NB4 (cell line): Measurements from ENCODE around the gene ASMTL.
"Not testable (repeated sequence)": the region's sequence is repeated elsewhere in the genome, so short reads cannot be mapped to it uniquely, and the experiment has no call there.

ENCODE experiments used
- DNase-seq: peaks from one replicate; pipeline ENCODE4 v3.0.0; 2010; ENCODE audit warnings: low read depth
- H3K4me3 ChIP-seq: one replicate; pipeline ENCODE4 v1.5.1; 2011; ENCODE audit warnings: mild to moderate bottlenecking, low read depth, low read length, moderate library complexity
- MYC ChIP-seq: IDR thresholded peaks from 2 replicates; pipeline ENCODE4 v1.6.1; 2011; ENCODE audit warnings: low read depth, low read length
- POLR2A ChIP-seq: IDR thresholded peaks from 2 replicates; pipeline ENCODE4 v1.6.1; 2011; ENCODE audit warnings: mild to moderate bottlenecking; ENCODE audit not compliant: insufficient read length; ENCODE audit errors: extremely low read depth
- TF ChIP-seq, protein P1 (sequence below): IDR thresholded peaks from one replicate; pipeline ENCODE4 v1.5.1; 2012; ENCODE audit warnings: low read depth, low read length
- TF ChIP-seq, protein P2 (sequence below): IDR thresholded peaks from 2 replicates; pipeline ENCODE4 v1.6.1; 2011; ENCODE audit warnings: low read depth, low read length

Gene ASMTL

GRCh38 chrX:1493412-1493811, 40.7 kb upstream of the ASMTL start:
- DNase-seq = no peak
- TF ChIP-seq POLR2A (no peak), MYC (no peak)
- TF ChIP-seq, protein P1, sequence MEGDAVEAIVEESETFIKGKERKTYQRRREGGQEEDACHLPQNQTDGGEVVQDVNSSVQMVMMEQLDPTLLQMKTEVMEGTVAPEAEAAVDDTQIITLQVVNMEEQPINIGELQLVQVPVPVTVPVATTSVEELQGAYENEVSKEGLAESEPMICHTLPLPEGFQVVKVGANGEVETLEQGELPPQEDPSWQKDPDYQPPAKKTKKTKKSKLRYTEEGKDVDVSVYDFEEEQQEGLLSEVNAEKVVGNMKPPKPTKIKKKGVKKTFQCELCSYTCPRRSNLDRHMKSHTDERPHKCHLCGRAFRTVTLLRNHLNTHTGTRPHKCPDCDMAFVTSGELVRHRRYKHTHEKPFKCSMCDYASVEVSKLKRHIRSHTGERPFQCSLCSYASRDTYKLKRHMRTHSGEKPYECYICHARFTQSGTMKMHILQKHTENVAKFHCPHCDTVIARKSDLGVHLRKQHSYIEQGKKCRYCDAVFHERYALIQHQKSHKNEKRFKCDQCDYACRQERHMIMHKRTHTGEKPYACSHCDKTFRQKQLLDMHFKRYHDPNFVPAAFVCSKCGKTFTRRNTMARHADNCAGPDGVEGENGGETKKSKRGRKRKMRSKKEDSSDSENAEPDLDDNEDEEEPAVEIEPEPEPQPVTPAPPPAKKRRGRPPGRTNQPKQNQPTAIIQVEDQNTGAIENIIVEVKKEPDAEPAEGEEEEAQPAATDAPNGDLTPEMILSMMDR = no peak
- TF ChIP-seq, protein P2, sequence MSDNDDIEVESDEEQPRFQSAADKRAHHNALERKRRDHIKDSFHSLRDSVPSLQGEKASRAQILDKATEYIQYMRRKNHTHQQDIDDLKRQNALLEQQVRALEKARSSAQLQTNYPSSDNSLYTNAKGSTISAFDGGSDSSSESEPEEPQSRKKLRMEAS = no peak
- H3K4me3 ChIP-seq = peak overlapping the region; percentile 46

DNA sequence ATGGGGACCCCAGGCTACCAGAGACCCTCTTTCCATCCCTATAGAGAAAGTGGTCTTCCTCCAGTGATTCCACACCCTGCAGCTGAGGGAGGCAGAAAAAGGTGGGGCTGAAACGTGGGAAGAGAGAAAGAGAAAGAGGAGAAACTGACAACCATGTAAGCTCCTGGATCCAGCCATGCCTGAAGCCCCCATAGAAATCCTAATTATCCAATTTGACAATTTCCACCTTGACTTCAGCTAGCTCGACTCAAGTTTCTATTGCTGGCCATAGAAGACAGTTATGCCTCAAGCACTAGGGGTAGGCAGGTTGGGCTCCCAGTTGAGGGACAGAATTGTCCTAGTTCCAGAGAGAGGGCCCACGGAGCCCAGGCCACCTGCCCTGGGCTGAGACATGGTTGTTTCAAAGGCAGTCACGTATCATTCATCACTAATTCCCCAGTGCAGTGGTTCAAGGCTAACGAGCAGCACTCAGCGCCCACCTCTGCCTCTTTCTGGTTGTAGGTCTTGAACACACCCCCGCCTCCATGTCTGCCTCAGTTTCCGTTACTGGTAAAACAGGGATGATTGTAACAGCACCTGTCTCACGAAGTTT, 39.8 kb upstream of the ASMTL start:
- DNase-seq = no peak
- TF ChIP-seq, protein P2 = no peak
- no peak for TF ChIP-seq POLR2A
- TF ChIP-seq MYC = no peak
- TF ChIP-seq, protein P1 = no peak
- no peak overlapping the region for H3K4me3 ChIP-seq

GRCh38 chrX:1491851-1492349, 39.2 kb upstream of the ASMTL start:
- TF ChIP-seq POLR2A (no peak), MYC (no peak)
- TF ChIP-seq, protein P1 = no peak
- TF ChIP-seq, protein P2 = no peak
- peak; percentile 83 for DNase-seq
- no peak overlapping the region for H3K4me3 ChIP-seq

DNA sequence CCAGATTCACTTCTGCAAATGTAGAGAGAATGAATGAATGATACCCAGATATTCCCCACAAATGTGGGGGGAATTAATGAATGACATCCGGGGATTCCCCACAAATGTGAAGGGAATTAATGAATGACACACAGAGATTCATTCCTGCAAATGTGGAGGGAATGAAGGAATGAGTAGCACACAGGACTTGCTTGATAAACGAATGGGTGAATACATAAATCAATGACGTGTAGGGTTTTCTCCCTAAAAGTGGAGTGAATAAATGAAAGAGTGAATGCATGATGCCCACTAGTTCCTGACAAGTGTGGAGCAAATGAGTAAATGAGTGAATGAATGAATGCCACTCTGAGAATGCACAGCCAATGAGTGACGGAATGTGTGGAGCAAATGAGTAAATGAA, 38.5 kb upstream of the ASMTL start:
- DNase-seq, H3K4me3 ChIP-seq: not testable (repeated sequence)

- not testable (repeated sequence) for H3K4me3 ChIP-seq, DNase-seq
Measured at GRCh38 chrX:1490723-1491122, 38.0 kb upstream of the ASMTL start.

DNA sequence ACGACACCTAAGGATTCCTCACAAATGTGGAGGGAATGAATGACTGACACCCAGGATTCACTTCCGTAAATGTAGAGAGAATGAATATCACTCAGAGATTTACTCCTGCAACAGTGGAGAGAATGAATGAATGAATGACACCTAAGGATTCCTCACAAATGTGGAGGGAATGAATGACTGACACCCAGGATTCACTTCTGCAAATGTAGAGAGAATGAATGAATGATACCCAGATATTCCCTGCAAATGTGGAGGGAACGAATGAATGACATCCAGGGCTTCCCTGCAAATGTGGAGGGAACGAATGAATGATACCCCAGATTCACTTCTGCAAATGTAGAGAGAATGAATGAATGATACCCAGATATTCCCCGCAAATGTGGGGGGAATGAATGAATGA, 36.6 kb upstream of the ASMTL start:
- DNase-seq, H3K4me3 ChIP-seq: not testable (repeated sequence)

GRCh38 chrX:1488745-1489144, 36.0 kb upstream of the ASMTL start:
- no peak overlapping the region for H3K4me3 ChIP-seq
- DNase-seq = no peak
- TF ChIP-seq MYC (no peak), POLR2A (no peak)
- TF ChIP-seq, protein P2 = no peak
- TF ChIP-seq, protein P1 = no peak

DNA sequence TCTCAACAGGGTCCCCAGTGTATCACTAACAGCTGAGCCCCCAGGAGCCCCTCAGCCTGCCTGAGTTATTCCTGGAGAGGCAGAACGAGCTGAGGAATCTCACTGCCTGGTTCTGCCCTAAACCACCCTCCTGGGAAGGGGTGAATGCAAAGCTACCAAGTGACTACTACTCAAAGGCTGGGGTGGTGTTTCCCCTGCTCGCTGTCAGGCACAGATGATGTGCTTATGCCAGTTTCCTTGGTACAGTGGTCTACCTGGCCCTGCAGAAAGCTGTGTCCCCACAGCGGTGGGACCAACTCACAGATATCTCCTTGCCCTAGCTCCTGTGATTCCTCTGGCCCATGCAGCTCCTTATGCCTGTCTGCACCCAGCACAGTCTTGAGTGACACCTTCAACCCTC, 35.4 kb upstream of the ASMTL start:
- TF ChIP-seq MYC = no peak
- TF ChIP-seq, protein P2 = no peak
- TF ChIP-seq POLR2A = no peak
- TF ChIP-seq, protein P1 = no peak
- no peak overlapping the region for H3K4me3 ChIP-seq
- DNase-seq = no peak
